ENCODE results near the gene AADACL4.

AADACL4 gene

DNA sequence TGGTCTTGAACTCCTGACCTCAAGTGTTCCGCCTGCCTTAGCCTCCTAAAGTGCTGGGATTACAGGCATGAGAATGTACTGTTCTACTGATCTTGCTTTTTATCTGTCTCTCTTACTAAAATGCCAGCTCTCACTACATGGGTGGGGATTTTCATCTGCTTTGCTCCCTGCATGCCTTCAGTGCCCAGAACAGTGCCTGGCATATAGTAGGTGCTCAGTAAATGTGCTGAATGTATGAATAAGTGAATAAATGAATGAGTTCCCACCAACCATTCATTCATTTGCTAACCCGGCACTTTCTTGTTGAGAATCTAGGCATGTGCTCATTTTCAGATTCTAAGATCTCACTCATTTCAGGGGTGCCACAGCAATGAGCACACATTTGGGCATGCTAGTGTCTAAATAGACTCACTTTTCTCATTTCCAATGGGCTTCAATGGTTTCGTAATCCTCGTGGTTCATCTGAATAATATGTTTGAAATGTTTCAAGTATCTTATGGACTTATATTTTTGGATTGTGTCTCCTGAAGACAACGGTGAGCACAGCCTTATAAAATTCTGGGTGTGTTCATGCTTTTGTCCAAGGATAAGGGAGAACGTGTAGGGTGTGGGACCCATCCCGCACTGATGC is 33.5 kb upstream of the AADACL4 start:
- no peak for FAIRE-seq
- DNase-seq (ENCODE audit: extremely low spot score, insufficient read length, low read depth): no peak

DNA sequence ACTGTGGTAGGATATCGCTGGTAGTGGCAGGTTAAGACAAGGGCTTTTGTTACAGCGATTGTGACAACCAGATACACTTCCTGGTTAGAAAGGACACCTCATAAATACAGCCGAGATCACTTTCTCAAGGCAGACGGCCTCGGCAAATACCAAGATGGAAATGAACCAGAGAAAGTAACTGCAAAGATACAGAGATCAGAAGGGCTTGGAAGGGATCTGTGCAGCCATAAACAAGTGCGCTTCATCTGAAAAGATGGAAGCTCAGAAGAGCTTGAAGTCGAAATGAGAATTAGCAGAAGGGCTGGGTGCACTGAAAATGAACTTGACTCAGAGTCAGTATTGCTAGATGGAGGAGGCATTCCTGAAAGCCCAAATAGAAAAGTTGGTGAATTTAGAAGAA is 32.9 kb upstream of the AADACL4 start:
- DNase-seq (ENCODE audit: extremely low spot score, insufficient read length, low read depth) (no peak), FAIRE-seq (no peak)

DNA sequence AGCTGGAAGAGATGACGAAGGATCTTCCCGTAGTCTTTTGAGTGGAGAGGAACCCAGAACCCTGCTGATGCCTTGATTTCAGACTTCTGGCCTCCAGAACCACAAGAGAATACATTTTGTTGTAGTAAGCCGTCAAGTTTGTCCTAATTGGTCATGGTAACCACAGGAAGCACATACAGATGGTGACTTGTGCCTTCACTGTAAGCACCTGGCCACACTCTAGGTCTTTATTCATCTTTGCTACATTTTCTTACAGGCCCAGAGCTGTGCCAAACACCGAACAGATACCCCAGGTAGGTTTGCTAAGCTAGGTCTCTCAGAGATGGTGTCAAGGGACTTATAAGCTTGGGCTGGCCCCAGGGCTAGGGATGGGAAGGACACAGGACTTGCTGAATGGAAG is 30.7 kb upstream of the AADACL4 start:
- DNase-seq (ENCODE audit: extremely low spot score, insufficient read length, low read depth) (no peak), FAIRE-seq (no peak)

GRCh38 chr1:12614402-12615158 is 29.3 kb upstream of the AADACL4 start:
- FAIRE-seq: no peak

DNA sequence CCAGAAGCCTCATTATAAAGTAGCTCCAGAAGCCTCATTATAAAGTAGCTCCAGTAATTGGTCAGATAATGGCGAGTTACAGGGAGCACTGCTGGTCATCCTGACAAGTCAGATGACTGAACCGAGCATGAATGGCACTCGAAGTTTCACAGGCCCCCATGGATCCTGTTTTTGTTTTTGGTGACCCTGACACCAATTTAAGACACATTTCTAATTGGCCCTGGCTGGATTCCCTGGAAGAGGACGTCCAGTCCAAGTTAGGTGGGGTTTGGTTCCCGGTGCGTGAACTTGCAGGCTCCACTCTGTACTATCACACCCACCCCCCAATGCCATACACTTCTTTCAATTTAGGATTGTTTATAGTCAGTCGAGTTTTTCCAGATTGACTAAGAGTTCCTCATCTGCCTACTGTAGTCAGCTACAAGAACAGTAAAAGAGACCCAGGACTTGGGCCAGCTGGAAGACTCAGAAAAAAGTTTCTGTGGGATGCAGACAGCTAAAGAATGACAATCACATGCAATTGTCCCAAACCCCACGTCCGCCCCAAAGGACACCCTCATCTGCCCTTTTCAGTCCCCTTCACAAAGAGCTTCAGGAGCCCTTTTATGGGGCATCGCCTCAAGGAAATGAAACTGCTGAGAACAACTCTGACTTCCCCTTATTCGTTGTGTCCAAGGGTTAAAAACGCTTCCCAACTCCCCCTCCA is 28.6 kb upstream of the AADACL4 start:
- FAIRE-seq (no peak), DNase-seq (ENCODE audit: extremely low spot score, insufficient read length, low read depth) (no peak)

More at GRCh38 chr1:12614402-12615158, 29.3 kb upstream of the AADACL4 start:
- no peak for DNase-seq (ENCODE audit: extremely low spot score, insufficient read length, low read depth)

GRCh38 chr1:12615865-12616708 is 27.8 kb upstream of the AADACL4 start:
- no peak for DNase-seq (ENCODE audit: extremely low spot score, insufficient read length, low read depth)
- FAIRE-seq: no peak

GRCh38 chr1:12616709-12617373 is 27.0 kb upstream of the AADACL4 start:
- FAIRE-seq (no peak), DNase-seq (ENCODE audit: extremely low spot score, insufficient read length, low read depth) (no peak)

- DNase-seq (ENCODE audit: extremely low spot score, insufficient read length, low read depth) (no peak), FAIRE-seq (no peak)
These were observed 26.4 kb upstream of the AADACL4 start for GRCh38 chr1:12617511-12617900.

DNA sequence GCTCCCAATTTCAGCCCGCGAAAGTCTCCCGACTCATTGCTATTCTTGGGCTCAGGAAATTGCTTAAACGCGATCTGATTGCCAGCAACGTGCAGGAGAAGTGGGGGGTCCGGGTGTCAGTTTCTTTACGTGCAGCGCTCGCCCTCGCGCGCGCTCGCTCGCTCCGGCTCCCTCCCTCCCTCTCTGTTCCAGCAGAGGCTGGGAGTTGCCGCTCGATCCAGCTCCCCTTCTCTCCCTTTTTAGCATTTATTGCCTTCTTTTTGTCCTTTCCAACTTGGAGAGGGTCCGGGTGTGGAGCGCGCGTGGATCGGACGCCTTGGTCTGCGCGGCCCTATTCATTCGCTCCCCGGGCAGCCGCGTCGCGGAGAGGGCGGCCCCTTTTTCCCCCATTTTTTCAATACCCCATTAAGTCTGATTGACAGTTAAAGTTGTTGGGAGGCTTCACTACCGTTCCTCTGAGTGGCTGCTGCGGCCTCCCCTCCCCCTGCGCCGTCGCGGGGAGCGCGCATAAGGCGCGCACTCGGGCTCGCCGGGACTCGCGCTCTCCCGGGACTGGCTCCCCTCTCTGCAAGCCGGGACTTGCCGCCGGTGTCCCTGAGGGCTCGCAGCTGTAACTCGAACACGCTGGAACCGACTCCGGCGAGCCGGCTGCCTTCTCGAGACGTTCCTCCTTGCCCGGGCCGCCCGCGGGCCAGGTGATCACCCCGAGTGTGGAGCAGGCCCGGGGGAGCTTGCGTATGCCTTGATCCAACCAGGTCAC is 25.8 kb upstream of the AADACL4 start, which contains the start of gene DHRS3:
Gene DHRS3 (minus strand): TSS at position 310 of the 760 bp plus-strand sequence. CDS start 862 bp downstream, outside the sequence.
- FAIRE-seq: no peak
- DNase-seq (ENCODE audit: extremely low spot score, insufficient read length, low read depth): peak; percentile 54

DNA sequence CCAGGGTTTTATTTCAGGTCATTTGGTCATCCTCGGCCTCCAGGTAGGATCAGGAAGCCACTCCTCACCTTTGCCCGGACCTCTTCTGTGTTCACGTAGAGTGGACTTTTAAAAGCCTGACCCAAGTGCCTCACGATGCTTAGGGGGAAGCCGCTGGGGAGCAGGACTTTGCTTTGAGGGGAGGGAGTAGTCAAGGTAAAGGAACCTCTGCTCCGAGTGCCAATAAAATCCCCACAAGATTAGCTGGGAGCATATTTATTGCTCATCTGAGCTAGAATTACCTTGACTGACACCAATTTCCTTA is 25.3 kb upstream of the AADACL4 start:
- no peak for DNase-seq (ENCODE audit: extremely low spot score, insufficient read length, low read depth)
- FAIRE-seq: no peak

GRCh38 chr1:12618965-12619791 is 24.7 kb upstream of the AADACL4 start:
- DNase-seq (ENCODE audit: extremely low spot score, insufficient read length, low read depth): no peak
- no peak for FAIRE-seq

DNA sequence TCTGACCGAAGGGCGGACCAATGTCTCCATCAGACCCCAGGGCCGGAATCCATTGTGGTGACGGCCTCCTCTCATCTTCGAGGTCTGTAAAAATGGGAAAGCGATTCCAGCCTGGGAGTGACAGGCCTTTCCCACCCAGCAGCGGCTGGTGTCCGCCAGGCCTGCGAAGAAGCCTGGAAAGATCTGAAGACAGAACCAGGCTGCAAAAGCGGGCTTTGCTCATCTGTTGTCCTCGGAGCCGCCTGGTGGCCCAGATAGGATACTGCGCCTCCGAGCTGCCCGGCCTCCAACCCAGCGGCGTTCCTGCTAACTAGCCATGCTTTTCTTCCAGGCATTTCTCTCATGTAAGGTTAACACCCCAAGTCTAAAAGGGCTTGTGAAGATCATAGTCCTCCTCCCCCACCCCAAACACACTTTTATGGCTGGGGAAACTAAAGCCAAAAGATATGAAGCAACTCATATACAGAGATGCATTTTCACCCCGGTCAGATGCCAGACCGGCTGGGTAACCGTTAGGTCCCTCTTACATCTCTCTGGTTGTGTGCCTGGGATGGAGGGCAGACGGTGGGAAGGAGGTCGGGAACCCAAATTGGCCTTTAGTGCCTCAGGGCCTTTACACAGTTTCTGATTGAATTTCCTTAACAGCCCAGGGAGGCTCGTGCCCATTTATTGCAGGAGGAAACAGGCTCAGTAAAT is 23.9 kb upstream of the AADACL4 start:
- FAIRE-seq: peak; percentile 41
- peak; percentile 58 for DNase-seq (ENCODE audit: extremely low spot score, insufficient read length, low read depth)

DNA sequence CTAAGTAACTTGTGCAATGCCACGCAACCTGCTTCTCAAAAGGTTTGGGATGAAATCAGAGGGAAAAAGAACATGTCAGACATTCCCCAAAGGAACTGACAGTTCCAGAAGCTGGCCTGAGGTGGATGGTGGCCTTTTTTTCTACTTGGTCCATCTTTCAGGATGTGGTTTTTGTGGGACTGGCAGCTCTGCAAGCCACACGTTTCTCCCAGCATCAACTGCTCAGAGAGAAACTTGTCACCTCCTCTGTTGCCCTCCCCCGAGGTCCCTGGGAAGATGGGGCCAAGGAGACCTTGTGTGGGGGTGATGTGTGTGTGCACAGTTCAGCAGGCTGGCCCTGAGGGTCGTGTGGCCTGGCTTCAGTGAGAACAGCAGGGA is 23.4 kb upstream of the AADACL4 start:
- DNase-seq (ENCODE audit: extremely low spot score, insufficient read length, low read depth): no peak

GRCh38 chr1:12620931-12621330 is 23.0 kb upstream of the AADACL4 start:
- DNase-seq (ENCODE audit: extremely low spot score, insufficient read length, low read depth) (no peak), FAIRE-seq (no peak)

More for the DNA sequence above, 23.4 kb upstream of the AADACL4 start:
- FAIRE-seq: peak; percentile 42

GRCh38 chr1:12621346-12622335 is 22.2 kb upstream of the AADACL4 start:
- FAIRE-seq: no peak
- DNase-seq (ENCODE audit: extremely low spot score, insufficient read length, low read depth): no peak

DNA sequence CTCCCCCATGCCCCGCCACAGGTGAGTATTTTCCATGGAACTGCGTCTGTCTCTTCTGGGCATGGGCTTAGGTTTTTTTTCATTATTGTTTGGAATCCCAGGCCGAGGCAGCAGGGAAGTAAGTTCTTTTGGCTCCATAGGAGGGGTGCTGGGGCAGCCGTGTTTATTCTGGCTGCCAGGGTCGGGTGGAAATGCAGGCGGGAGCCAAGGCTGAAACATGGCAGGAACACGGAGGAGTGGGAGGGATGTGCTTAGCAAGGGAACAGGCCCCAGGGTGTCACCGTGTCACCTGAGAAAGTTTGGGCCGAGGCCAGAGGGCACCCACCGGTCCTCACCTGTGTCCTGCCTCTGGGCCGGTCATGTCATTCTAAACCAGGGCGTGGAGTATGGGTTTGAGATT is 21.4 kb upstream of the AADACL4 start:
- FAIRE-seq: no peak
- no peak for DNase-seq (ENCODE audit: extremely low spot score, insufficient read length, low read depth)

GRCh38 chr1:12625276-12625675 is 18.6 kb upstream of the AADACL4 start:
- no peak for FAIRE-seq

More at GRCh38 chr1:12625276-12625675, 18.6 kb upstream of the AADACL4 start:
- DNase-seq (ENCODE audit: extremely low spot score, insufficient read length, low read depth): no peak
